HEK293 (cell line): ENCODE data around the gene SANBR.

Source experiments
- CTCF ChIP-seq: fragments of 450-650 bp; formaldehyde crosslinking; IDR thresholded peaks from 2 replicates; pipeline ENCODE4 v1.5.1; 2016; ENCODE audit warnings: missing biosample characterization, missing genetic modification characterization
- FEZF1 ChIP-seq: fragments of 450-650 bp; formaldehyde crosslinking; IDR thresholded peaks from 2 replicates; pipeline ENCODE4 v1.5.1; 2016; ENCODE audit warnings: missing biosample characterization, missing genetic modification characterization
- GLIS2 ChIP-seq: fragments of 450-650 bp; formaldehyde crosslinking; IDR thresholded peaks from 2 replicates; pipeline ENCODE4 v1.5.1; 2016; ENCODE audit warnings: missing biosample characterization, missing genetic modification characterization
- TCF7L2 ChIP-seq: IDR thresholded peaks from 2 replicates; pipeline ENCODE4 v1.6.1; 2011; ENCODE audit warnings: low read depth, mild to moderate bottlenecking, inconsistent platforms, low read length, moderate library complexity, borderline replicate concordance
- ZNF37A ChIP-seq: fragments of 450-650 bp; IDR thresholded peaks from 2 replicates; pipeline ENCODE4 v1.5.1; 2018; ENCODE audit warnings: missing biosample characterization, missing genetic modification characterization
- ZNF48 ChIP-seq: fragments of 450-650 bp; formaldehyde crosslinking; IDR thresholded peaks from 2 replicates; pipeline ENCODE4 v1.5.1; 2016; ENCODE audit warnings: missing biosample characterization, missing genetic modification characterization

- TF ChIP-seq FEZF1 (no peak), TCF7L2 (no peak), ZNF37A (tag by site-specific recombination) (no peak), GLIS2 (tag by site-specific recombination) (no peak), CTCF (tag by site-specific recombination) (no peak), ZNF48 (tag by site-specific recombination) (no peak)
Measured at GRCh38 chr2:61055557-61055956, 10.1 kb upstream of the SANBR start.
